Neural crest cell (in vitro differentiated cells): ENCODE results near the gene EFCAB8. TPM values are rescaled to one million over a fixed set of nuclear protein-coding genes. Genes with fewer than 3 reads are reported as not detected.

Source experiments
- DNase-seq: peaks from one replicate; pipeline ENCODE4 v3.0.0; 2021; ENCODE audit warnings: low read depth, mixed read lengths, low spot score
- H3K27ac Mint-ChIP-seq: one replicate; pipeline ENCODE4 v1.8.0; 2021; ENCODE audit warnings: mild to moderate bottlenecking, mixed read lengths; ENCODE audit not compliant: unreplicated experiment
- H3K27me3 Mint-ChIP-seq: 2 replicates; pipeline ENCODE4 v1.8.0; 2021; ENCODE audit warnings: low read depth, mild to moderate bottlenecking, mixed read lengths
- H3K36me3 Mint-ChIP-seq: 2 replicates; pipeline ENCODE4 v1.8.0; 2021; ENCODE audit warnings: low read depth, mild to moderate bottlenecking, mixed read lengths
- H3K4me1 Mint-ChIP-seq: 2 replicates; pipeline ENCODE4 v1.8.0; 2021; ENCODE audit warnings: mixed read lengths
- H3K4me3 Mint-ChIP-seq: one replicate; pipeline ENCODE4 v1.8.0; 2021; ENCODE audit warnings: mild to moderate bottlenecking, mixed read lengths
- H3K9me3 Mint-ChIP-seq: 2 replicates; pipeline ENCODE4 v1.8.0; 2021; ENCODE audit warnings: mixed read lengths
- total RNA-seq: library from RNA; stranded (reverse); gene quantifications from 2 replicates; pipeline ENCODE4 v1.2.1, GENCODE V29; 2021
- TF ChIP-seq, protein P1 (sequence below): fragments of 200-600 bp; sonication (generic); conservative IDR thresholded peaks from 2 replicates; pipeline ENCODE4 v1.5.0; 2021; ENCODE audit warnings: antibody characterized with exemption, mild to moderate bottlenecking

EFCAB8 gene
- total RNA-seq, 1 donor from 2014 or later, result 0.26 TPM

- Mint-ChIP-seq H3K27ac (no peak overlapping the region), H3K27me3 (no peaks in the 10 kb centered on the region), H3K4me3 (no peak overlapping the region), H3K9me3 (no peaks in the 10 kb centered on the region), H3K4me1 (no peaks in the 10 kb centered on the region), H3K36me3 (no peaks in the 10 kb centered on the region)
- TF ChIP-seq, protein P1, sequence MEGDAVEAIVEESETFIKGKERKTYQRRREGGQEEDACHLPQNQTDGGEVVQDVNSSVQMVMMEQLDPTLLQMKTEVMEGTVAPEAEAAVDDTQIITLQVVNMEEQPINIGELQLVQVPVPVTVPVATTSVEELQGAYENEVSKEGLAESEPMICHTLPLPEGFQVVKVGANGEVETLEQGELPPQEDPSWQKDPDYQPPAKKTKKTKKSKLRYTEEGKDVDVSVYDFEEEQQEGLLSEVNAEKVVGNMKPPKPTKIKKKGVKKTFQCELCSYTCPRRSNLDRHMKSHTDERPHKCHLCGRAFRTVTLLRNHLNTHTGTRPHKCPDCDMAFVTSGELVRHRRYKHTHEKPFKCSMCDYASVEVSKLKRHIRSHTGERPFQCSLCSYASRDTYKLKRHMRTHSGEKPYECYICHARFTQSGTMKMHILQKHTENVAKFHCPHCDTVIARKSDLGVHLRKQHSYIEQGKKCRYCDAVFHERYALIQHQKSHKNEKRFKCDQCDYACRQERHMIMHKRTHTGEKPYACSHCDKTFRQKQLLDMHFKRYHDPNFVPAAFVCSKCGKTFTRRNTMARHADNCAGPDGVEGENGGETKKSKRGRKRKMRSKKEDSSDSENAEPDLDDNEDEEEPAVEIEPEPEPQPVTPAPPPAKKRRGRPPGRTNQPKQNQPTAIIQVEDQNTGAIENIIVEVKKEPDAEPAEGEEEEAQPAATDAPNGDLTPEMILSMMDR, result no peak
- DNase-seq, result no peak
Measured at GRCh38 chr20:32929162-32929561, 70.4 kb downstream of the EFCAB8 start.

- Mint-ChIP-seq H3K27me3 (no peaks in the 10 kb centered on the region), H3K4me3 (no peak overlapping the region), H3K4me1 (no peaks in the 10 kb centered on the region), H3K27ac (peak overlapping the region; percentile 48), H3K36me3 (no peaks in the 10 kb centered on the region), H3K9me3 (no peaks in the 10 kb centered on the region)
- TF ChIP-seq, protein P1, result no peak
- DNase-seq, result no peak
Measured at GRCh38 chr20:32930181-32930580, 71.5 kb downstream of the EFCAB8 start.

GRCh38 chr20:32930701-32931100, 72.0 kb downstream of the EFCAB8 start:
- TF ChIP-seq, protein P1, result no peak
- Mint-ChIP-seq H3K4me1 (no peaks in the 10 kb centered on the region), H3K27ac (no peak overlapping the region), H3K36me3 (no peaks in the 10 kb centered on the region), H3K9me3 (no peaks in the 10 kb centered on the region), H3K4me3 (no peak overlapping the region), H3K27me3 (no peaks in the 10 kb centered on the region)
- DNase-seq, result no peak

GRCh38 chr20:32934580-32934979, 75.9 kb downstream of the EFCAB8 start:
- H3K27ac Mint-ChIP-seq, result no peak overlapping the region
- H3K4me3 Mint-ChIP-seq, result no peak overlapping the region
- H3K9me3 Mint-ChIP-seq, result peaks cover 5% of the 10 kb centered on the region
- H3K4me1 Mint-ChIP-seq, result no peaks in the 10 kb centered on the region
- DNase-seq, result no peak
- H3K36me3 Mint-ChIP-seq, result no peaks in the 10 kb centered on the region
- H3K27me3 Mint-ChIP-seq, result peaks cover 11% of the 10 kb centered on the region
- TF ChIP-seq, protein P1, result no peak

GRCh38 chr20:32941155-32941885, 82.6 kb downstream of the EFCAB8 start:
- Mint-ChIP-seq H3K4me1 (peaks cover 8% of the 10 kb centered on the region), H3K36me3 (no peaks in the 10 kb centered on the region), H3K27me3 (peaks cover 15% of the 10 kb centered on the region), H3K27ac (no peak overlapping the region), H3K4me3 (no peak overlapping the region), H3K9me3 (peaks cover 5% of the 10 kb centered on the region)
- no peak for DNase-seq
- TF ChIP-seq, protein P1, result no peak
